ENCODE results near the gene FGF12.

The FGF12 gene

GRCh38 chr3:192413461-192413860, 313.9 kb downstream of the FGF12 start:
- no peaks in the 10 kb centered on the region for H3K9me3 ChIP-seq (ENCODE audit: severe bottlenecking)
- ATAC-seq (ENCODE audit: low read depth): no peak
- peaks cover 19% of the 10 kb centered on the region for H3K27me3 ChIP-seq (ENCODE audit: insufficient read depth, poor library complexity, severe bottlenecking)
- TF ChIP-seq CTCF (IDR thresholded peaks at IDR 0.05; ENCODE audit: poor library complexity, severe bottlenecking): no peak
- H3K36me3 ChIP-seq (ENCODE audit: low read depth): no peaks in the 10 kb centered on the region
- H3K27ac ChIP-seq (ENCODE audit: poor library complexity, severe bottlenecking): no peak overlapping the region
- H3K4me3 ChIP-seq (ENCODE audit: severe bottlenecking): no peak overlapping the region
- no peak for DNase-seq (ENCODE audit: low spot score)
- H3K4me1 ChIP-seq (ENCODE audit: insufficient read depth, poor library complexity, severe bottlenecking): peaks cover 9% of the 10 kb centered on the region

- no peak overlapping the region for H3K4me3 ChIP-seq (ENCODE audit: severe bottlenecking)
- no peaks in the 10 kb centered on the region for H3K36me3 ChIP-seq (ENCODE audit: low read depth)
- peaks cover 9% of the 10 kb centered on the region for H3K4me1 ChIP-seq (ENCODE audit: insufficient read depth, poor library complexity, severe bottlenecking)
- ATAC-seq (ENCODE audit: low read depth): no peak
- H3K27ac ChIP-seq (ENCODE audit: poor library complexity, severe bottlenecking): no peak overlapping the region
- no peak for TF ChIP-seq CTCF (IDR thresholded peaks at IDR 0.05; ENCODE audit: poor library complexity, severe bottlenecking)
- DNase-seq (ENCODE audit: low spot score): no peak
- no peaks in the 10 kb centered on the region for H3K9me3 ChIP-seq (ENCODE audit: severe bottlenecking)
- peaks cover 39% of the 10 kb centered on the region for H3K27me3 ChIP-seq (ENCODE audit: insufficient read depth, poor library complexity, severe bottlenecking)
Measured at GRCh38 chr3:192410684-192410960, 316.7 kb downstream of the FGF12 start.

GRCh38 chr3:192409838-192410683, 317.3 kb downstream of the FGF12 start:
- TF ChIP-seq CTCF (IDR thresholded peaks at IDR 0.05; ENCODE audit: poor library complexity, severe bottlenecking): no peak
- DNase-seq (ENCODE audit: low spot score) (no peak), ATAC-seq (ENCODE audit: low read depth) (peak; percentile 32)
- Histone ChIP-seq H3K27me3 (ENCODE audit: insufficient read depth, poor library complexity, severe bottlenecking) (peaks cover 42% of the 10 kb centered on the region), H3K9me3 (ENCODE audit: severe bottlenecking) (no peaks in the 10 kb centered on the region), H3K4me1 (ENCODE audit: insufficient read depth, poor library complexity, severe bottlenecking) (peaks cover 9% of the 10 kb centered on the region), H3K36me3 (ENCODE audit: low read depth) (no peaks in the 10 kb centered on the region), H3K4me3 (ENCODE audit: severe bottlenecking) (peak overlapping the region; percentile 36), H3K27ac (ENCODE audit: poor library complexity, severe bottlenecking) (no peak overlapping the region)

GRCh38 chr3:192409201-192409837, 318.0 kb downstream of the FGF12 start:
- peak; percentile 51 for DNase-seq (ENCODE audit: low spot score)
- Histone ChIP-seq H3K9me3 (ENCODE audit: severe bottlenecking) (no peaks in the 10 kb centered on the region), H3K4me3 (ENCODE audit: severe bottlenecking) (peak overlapping the region; percentile 36), H3K36me3 (ENCODE audit: low read depth) (no peaks in the 10 kb centered on the region), H3K4me1 (ENCODE audit: insufficient read depth, poor library complexity, severe bottlenecking) (peaks cover 9% of the 10 kb centered on the region), H3K27ac (ENCODE audit: poor library complexity, severe bottlenecking) (no peak overlapping the region), H3K27me3 (ENCODE audit: insufficient read depth, poor library complexity, severe bottlenecking) (peaks cover 42% of the 10 kb centered on the region)
- ATAC-seq (ENCODE audit: low read depth): peak; percentile 76
- no peak for TF ChIP-seq CTCF (IDR thresholded peaks at IDR 0.05; ENCODE audit: poor library complexity, severe bottlenecking)
